ENCODE data around the gene NFATC3. TPM values are rescaled to one million over a fixed set of nuclear protein-coding genes. Genes with fewer than 3 reads are reported as not detected.

The NFATC3 gene
- total RNA-seq, 2 donors from 2014 or later: 22.5 to 29.3 TPM

DNA sequence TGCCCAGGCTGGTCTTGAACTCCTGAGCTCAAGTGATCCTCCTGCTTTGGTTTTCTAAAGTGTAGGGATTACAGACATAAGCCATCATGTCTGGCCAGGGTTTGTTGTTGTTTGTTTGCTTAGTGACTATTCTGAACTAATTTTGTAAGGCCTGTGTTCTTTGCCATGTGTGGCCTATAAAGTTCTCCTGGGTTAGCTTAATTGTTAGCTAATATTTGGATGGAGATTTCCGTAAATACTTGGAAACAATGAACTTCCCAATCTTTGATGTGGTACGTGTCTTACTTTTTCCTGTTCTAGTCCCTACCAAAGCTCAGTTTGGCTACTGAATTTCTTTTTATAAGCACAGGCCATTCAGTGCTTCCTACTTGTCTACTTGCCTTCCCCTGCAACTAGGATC lies 37.2 kb upstream of the NFATC3 start:
- H3K4me3 ChIP-seq: no peak overlapping the region
- H3K9me3 ChIP-seq: no peaks in the 10 kb centered on the region
- TF ChIP-seq, protein P1, sequence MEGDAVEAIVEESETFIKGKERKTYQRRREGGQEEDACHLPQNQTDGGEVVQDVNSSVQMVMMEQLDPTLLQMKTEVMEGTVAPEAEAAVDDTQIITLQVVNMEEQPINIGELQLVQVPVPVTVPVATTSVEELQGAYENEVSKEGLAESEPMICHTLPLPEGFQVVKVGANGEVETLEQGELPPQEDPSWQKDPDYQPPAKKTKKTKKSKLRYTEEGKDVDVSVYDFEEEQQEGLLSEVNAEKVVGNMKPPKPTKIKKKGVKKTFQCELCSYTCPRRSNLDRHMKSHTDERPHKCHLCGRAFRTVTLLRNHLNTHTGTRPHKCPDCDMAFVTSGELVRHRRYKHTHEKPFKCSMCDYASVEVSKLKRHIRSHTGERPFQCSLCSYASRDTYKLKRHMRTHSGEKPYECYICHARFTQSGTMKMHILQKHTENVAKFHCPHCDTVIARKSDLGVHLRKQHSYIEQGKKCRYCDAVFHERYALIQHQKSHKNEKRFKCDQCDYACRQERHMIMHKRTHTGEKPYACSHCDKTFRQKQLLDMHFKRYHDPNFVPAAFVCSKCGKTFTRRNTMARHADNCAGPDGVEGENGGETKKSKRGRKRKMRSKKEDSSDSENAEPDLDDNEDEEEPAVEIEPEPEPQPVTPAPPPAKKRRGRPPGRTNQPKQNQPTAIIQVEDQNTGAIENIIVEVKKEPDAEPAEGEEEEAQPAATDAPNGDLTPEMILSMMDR (IDR thresholded peaks at IDR 0.05): no peak
- intact Hi-C loops (cut with DNase I): no loop called here
- no peaks in the 10 kb centered on the region for H3K4me1 ChIP-seq
- no peak overlapping the region for H3K9ac ChIP-seq (ENCODE audit: low read depth in 2 of 2, low read length in 2 of 2)
- no peaks in the 10 kb centered on the region for H3K36me3 ChIP-seq
- H3K27ac ChIP-seq: no peak overlapping the region
- DNase-seq: no peak
- no peaks in the 10 kb centered on the region for H3K27me3 ChIP-seq

DNA sequence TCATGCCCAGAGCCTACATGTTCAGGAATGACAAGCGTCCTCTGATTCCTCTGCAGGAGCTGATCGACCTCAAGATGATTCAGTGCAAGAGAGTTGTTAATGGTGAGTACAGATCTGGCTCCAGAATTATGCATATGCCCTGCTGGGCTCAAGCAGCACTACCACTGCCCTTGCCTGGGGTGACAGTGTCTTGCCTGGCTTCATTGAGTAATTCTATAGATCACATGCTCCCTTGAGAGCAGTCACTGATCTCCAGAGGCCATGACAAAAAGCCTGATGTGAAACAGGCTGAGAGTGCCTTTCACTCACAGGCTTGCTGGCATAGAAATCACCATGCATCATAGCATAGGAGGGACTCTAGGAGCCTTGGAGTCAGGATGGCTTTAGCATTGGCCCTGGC lies 35.7 kb upstream of the NFATC3 start:
- TF ChIP-seq, protein P1 (IDR thresholded peaks at IDR 0.05): no peak
- no peak overlapping the region for H3K9ac ChIP-seq (ENCODE audit: low read depth in 2 of 2, low read length in 2 of 2)
- no peaks in the 10 kb centered on the region for H3K9me3 ChIP-seq
- no peak for DNase-seq
- no peak overlapping the region for H3K4me3 ChIP-seq
- intact Hi-C loops (cut with DNase I): no loop called here
- no peaks in the 10 kb centered on the region for H3K27me3 ChIP-seq
- H3K36me3 ChIP-seq: no peaks in the 10 kb centered on the region
- no peak overlapping the region for H3K27ac ChIP-seq
- H3K4me1 ChIP-seq: no peaks in the 10 kb centered on the region

DNA sequence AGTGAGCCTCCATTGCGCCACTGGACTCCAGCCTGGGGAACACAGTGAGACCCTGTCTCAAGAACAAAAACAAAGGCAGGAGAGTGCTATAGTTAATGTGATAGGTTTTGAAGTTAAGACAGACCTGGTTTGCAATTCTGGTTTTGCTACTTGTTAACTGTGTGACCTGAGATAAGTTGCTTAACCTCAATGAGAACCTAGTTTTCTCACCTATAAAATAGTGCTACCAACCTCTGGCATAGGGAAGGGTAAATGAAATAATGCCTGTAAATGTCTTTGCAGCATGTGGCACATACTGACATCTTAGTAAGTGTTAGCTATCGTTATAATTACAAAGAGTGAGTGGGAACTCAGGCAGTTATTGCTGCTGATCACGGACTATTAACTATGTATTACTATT lies 29.8 kb upstream of the NFATC3 start:
- H3K9me3 ChIP-seq: no peaks in the 10 kb centered on the region
- intact Hi-C loops (cut with DNase I): loop anchor here (10.0 kb wide), 1 partner anchor 371 kb away; no protein-coding TSS in a partner anchor
- H3K27ac ChIP-seq: no peak overlapping the region
- H3K4me1 ChIP-seq: no peaks in the 10 kb centered on the region
- H3K27me3 ChIP-seq: no peaks in the 10 kb centered on the region
- no peak overlapping the region for H3K9ac ChIP-seq (ENCODE audit: low read depth in 2 of 2, low read length in 2 of 2)
- TF ChIP-seq, protein P1 (IDR thresholded peaks at IDR 0.05): no peak
- H3K36me3 ChIP-seq: no peaks in the 10 kb centered on the region
- H3K4me3 ChIP-seq: no peak overlapping the region
- no peak for DNase-seq

DNA sequence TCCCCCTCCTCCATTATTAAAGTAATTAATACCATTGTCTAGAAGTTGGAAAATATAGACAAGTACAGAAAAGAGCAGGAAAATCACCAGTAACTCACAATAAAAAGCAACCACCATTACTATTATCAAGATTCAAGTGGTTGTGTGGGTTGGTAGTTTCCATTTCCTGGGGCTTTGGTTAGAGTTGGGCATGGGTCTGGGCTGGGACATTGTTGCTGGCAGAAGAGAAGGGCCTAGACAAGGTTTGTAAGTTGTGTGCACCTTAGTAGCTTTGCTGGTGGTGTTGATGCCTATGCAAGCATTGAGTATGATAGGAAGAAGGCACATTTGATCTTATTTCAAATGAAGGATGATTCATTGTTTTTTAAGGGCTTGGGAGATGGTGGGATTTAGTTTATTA lies 25.4 kb upstream of the NFATC3 start:
- Histone ChIP-seq H3K36me3 (no peaks in the 10 kb centered on the region), H3K4me1 (no peaks in the 10 kb centered on the region), H3K4me3 (no peak overlapping the region), H3K9me3 (no peaks in the 10 kb centered on the region), H3K27me3 (no peaks in the 10 kb centered on the region), H3K9ac (ENCODE audit: low read depth in 2 of 2, low read length in 2 of 2) (no peak overlapping the region), H3K27ac (no peak overlapping the region)
- TF ChIP-seq, protein P1 (IDR thresholded peaks at IDR 0.05): no peak
- intact Hi-C loops (cut with DNase I): loop anchor here (10.0 kb wide), 1 partner anchor 375 kb away; no protein-coding TSS in a partner anchor
- no peak for DNase-seq

DNA sequence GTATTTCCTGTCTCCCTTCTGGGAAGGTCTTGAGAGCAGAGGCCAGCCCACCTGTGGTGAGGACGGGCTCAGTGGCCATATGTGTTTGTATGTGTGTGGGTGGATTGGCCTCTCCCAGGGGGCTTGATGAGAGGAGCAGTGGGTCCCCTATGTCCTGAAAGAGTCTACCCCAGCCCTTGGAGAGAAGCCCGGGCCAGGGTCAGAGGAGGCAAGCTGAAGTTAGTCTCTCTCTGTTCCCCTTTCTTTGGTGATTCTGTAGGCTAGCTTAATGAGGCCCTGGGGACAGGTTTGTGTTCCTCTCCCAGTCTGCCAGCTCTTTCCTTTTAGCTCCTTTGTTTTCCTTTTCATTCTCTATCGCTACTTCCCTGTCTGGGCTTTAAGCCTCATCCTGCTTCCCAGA lies 23.8 kb upstream of the NFATC3 start:
- no peaks in the 10 kb centered on the region for H3K27me3 ChIP-seq
- H3K27ac ChIP-seq: no peak overlapping the region
- no peaks in the 10 kb centered on the region for H3K36me3 ChIP-seq
- H3K9ac ChIP-seq (ENCODE audit: low read depth in 2 of 2, low read length in 2 of 2): no peak overlapping the region
- no peaks in the 10 kb centered on the region for H3K4me1 ChIP-seq
- H3K4me3 ChIP-seq: no peak overlapping the region
- DNase-seq: no peak
- no peaks in the 10 kb centered on the region for H3K9me3 ChIP-seq
- intact Hi-C loops (cut with DNase I): no loop called here
- TF ChIP-seq, protein P1 (IDR thresholded peaks at IDR 0.05): no peak
